Neural progenitor cell (in vitro differentiated cells): Measurements from ENCODE around the gene FAM131B. TPM values are rescaled to one million over a fixed set of nuclear protein-coding genes. Genes with fewer than 3 reads are reported as not detected.

Experiments used
- DNase-seq: peaks from one replicate; pipeline ENCODE4 v3.0.0-alpha.2; 2016; ENCODE audit warnings: low spot score
- H2AFZ ChIP-seq: fragments of 200-600 bp; sonication (generic); replicated peaks from 2 replicates; pipeline ENCODE4 v1.6.1; 2016; ENCODE audit warnings: antibody characterized with exemption
- H3F3A ChIP-seq: fragments of 200-600 bp; sonication (generic); 2 replicates; pipeline ENCODE4 v1.6.1; 2016; ENCODE audit warnings: antibody characterized with exemption, low read depth
- H3K27ac ChIP-seq: fragments of 200-600 bp; sonication (generic); 2 replicates; pipeline ENCODE4 v1.5.1; 2016; ENCODE audit warnings: mild to moderate bottlenecking
- H3K27me3 ChIP-seq: fragments of 200-600 bp; sonication (generic); 2 replicates; pipeline ENCODE4 v1.6.1; 2016; ENCODE audit warnings: mild to moderate bottlenecking, moderate library complexity
- H3K36me3 ChIP-seq: fragments of 200-600 bp; sonication (generic); 2 replicates; pipeline ENCODE4 v1.5.1; 2016
- H3K4me1 ChIP-seq: fragments of 200-600 bp; sonication (generic); 2 replicates; pipeline ENCODE4 v1.6.1; 2016; ENCODE audit warnings: mixed run types
- H3K4me2 ChIP-seq: fragments of 200-600 bp; sonication (generic); 2 replicates; pipeline ENCODE4 v1.6.1; 2016
- H3K4me3 ChIP-seq: fragments of 200-600 bp; sonication (generic); 2 replicates; pipeline ENCODE4 v1.5.1; 2016
- H3K79me2 ChIP-seq: fragments of 200-600 bp; sonication (generic); 2 replicates; pipeline ENCODE4 v1.6.1; 2016; ENCODE audit warnings: low read depth
- H3K9ac ChIP-seq: fragments of 200-600 bp; sonication (generic); 2 replicates; pipeline ENCODE4 v1.6.1; 2016
- H3K9me3 ChIP-seq: fragments of 200-600 bp; sonication (generic); 2 replicates; pipeline ENCODE4 v1.5.1; 2016; ENCODE audit warnings: low read depth
- H4K20me1 ChIP-seq: fragments of 200-600 bp; sonication (generic); 2 replicates; pipeline ENCODE4 v1.6.1; 2016; ENCODE audit warnings: low read depth
- H3K27ac Mint-ChIP-seq: 3 replicates; pipeline ENCODE4 v1.8.0; 2021; ENCODE audit warnings: mixed read lengths
- H3K27me3 Mint-ChIP-seq: 2 replicates; pipeline ENCODE4 v1.8.0; 2022; ENCODE audit warnings: low read depth, mild to moderate bottlenecking, inconsistent platforms, moderate library complexity, mixed read lengths; ENCODE audit not compliant: insufficient read depth
- H3K36me3 Mint-ChIP-seq: 3 replicates; pipeline ENCODE4 v1.8.0; 2021; ENCODE audit warnings: mixed read lengths
- H3K4me1 Mint-ChIP-seq: 3 replicates; pipeline ENCODE4 v1.8.0; 2021; ENCODE audit warnings: mixed read lengths
- H3K4me3 Mint-ChIP-seq: 3 replicates; pipeline ENCODE4 v1.8.0; 2021; ENCODE audit warnings: mild to moderate bottlenecking, moderate library complexity, mixed read lengths
- H3K9me3 Mint-ChIP-seq: 3 replicates; pipeline ENCODE4 v1.8.0; 2020; ENCODE audit warnings: mixed read lengths
- EZH2 ChIP-seq: fragments of 200-600 bp; sonication (generic); IDR thresholded peaks from 2 replicates; pipeline ENCODE4 v1.6.1; 2017; ENCODE audit warnings: antibody characterized with exemption, mild to moderate bottlenecking, moderate library complexity
- EZH2phosphoT487 ChIP-seq: fragments of 200-600 bp; sonication (generic); IDR thresholded peaks from 2 replicates; pipeline ENCODE4 v1.6.1; 2017; ENCODE audit warnings: antibody characterized with exemption
- total RNA-seq: library from RNA; depleted of rRNA; stranded (reverse); fragments of >200 nt; gene quantifications from 2 replicates; pipeline ENCODE4 v1.2.3, GENCODE V29; 2015; ENCODE audit warnings: low replicate concordance
- TF ChIP-seq, protein P1 (sequence below): fragments of 200-600 bp; sonication (generic); IDR thresholded peaks from 2 replicates; pipeline ENCODE4 v1.5.1; 2017; ENCODE audit warnings: antibody characterized with exemption, mild to moderate bottlenecking

The FAM131B gene
- total RNA-seq, 1 donor from 2014 or later = 20.1 TPM

- Histone ChIP-seq H3K4me1 (peaks cover 1% of the 10 kb centered on the region), H3K4me3 (no peak overlapping the region)
- TF ChIP-seq EZH2phosphoT487 = no peak
- TF ChIP-seq, protein P1, sequence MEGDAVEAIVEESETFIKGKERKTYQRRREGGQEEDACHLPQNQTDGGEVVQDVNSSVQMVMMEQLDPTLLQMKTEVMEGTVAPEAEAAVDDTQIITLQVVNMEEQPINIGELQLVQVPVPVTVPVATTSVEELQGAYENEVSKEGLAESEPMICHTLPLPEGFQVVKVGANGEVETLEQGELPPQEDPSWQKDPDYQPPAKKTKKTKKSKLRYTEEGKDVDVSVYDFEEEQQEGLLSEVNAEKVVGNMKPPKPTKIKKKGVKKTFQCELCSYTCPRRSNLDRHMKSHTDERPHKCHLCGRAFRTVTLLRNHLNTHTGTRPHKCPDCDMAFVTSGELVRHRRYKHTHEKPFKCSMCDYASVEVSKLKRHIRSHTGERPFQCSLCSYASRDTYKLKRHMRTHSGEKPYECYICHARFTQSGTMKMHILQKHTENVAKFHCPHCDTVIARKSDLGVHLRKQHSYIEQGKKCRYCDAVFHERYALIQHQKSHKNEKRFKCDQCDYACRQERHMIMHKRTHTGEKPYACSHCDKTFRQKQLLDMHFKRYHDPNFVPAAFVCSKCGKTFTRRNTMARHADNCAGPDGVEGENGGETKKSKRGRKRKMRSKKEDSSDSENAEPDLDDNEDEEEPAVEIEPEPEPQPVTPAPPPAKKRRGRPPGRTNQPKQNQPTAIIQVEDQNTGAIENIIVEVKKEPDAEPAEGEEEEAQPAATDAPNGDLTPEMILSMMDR = peak; percentile 30
Observed at GRCh38 chr7:143387156-143387975, 24.9 kb upstream of the FAM131B start.

DNA sequence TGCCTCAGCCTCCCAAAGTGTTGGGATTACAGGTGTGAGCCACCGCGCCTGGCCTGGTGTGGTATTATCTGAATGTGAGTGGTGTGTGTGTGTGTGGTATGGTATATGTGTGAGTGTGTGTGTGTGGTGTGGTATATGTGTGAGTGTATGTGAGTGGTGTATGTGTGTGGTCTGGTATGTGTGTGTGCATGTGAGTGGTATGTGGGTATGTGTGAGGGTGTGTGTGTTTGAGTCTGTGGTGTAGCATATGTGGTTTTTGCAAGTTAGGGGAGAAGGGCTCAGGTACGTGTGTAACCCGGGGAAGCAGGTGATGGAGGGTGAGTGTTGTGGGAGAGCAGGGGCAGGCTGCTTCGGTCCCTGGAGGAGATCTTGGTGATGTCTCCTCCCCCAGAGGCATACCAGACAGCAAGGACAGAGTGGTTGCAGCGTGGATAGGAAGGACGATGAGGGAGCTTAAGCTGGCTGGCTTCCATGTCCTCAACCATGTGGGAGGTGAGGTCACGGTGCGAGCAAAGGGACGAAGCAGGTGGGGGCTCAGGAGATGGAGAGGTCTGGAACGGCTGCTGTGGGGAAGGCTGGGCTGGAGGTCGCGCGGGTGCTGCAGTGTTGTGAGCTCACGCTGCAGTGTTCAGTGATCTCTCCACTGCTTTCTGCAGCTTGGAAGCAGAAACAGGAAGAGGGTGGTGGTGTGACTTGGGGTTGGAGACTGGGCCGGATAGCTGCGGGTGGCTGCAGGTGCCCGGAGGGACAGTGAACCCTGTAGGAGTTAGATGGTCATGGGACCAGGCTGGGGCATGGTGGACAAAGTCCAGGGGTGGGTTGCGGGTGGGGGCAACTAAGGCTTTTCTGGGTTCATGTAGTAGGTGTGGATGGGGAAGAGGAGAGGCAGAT is 23.6 kb upstream of the FAM131B start:
- Histone ChIP-seq H3K4me2 (no peak overlapping the region), H2AFZ (no peak overlapping the region), H3K79me2 (peaks cover 45% of the 10 kb centered on the region), H3K4me3 (no peak overlapping the region), H3K9ac (no peak overlapping the region), H3K9me3 (no peaks in the 10 kb centered on the region), H3F3A (no peaks in the 10 kb centered on the region), H4K20me1 (peaks cover 66% of the 10 kb centered on the region), H3K4me1 (peaks cover 5% of the 10 kb centered on the region), H3K36me3 (no peaks in the 10 kb centered on the region), H3K27ac (no peak overlapping the region), H3K27me3 (no peaks in the 10 kb centered on the region)
- no peaks in the 10 kb centered on the region for H3K9me3 Mint-ChIP-seq
- TF ChIP-seq EZH2 (no peak), EZH2phosphoT487 (no peak)
- TF ChIP-seq, protein P1 = no peak
- H3K36me3 Mint-ChIP-seq = peaks cover 12% of the 10 kb centered on the region
- H3K27ac Mint-ChIP-seq = no peak overlapping the region
- peaks cover 8% of the 10 kb centered on the region for H3K4me1 Mint-ChIP-seq
- peaks cover 4% of the 10 kb centered on the region for H3K27me3 Mint-ChIP-seq
- DNase-seq = no peak
- H3K4me3 Mint-ChIP-seq = no peak overlapping the region

More at GRCh38 chr7:143387156-143387975, 24.9 kb upstream of the FAM131B start:
- Histone ChIP-seq H2AFZ (no peak overlapping the region), H3K27ac (no peak overlapping the region), H3K9me3 (no peaks in the 10 kb centered on the region), H3F3A (no peaks in the 10 kb centered on the region), H3K9ac (no peak overlapping the region), H3K4me2 (no peak overlapping the region), H3K79me2 (peaks cover 34% of the 10 kb centered on the region), H3K27me3 (no peaks in the 10 kb centered on the region), H4K20me1 (peaks cover 59% of the 10 kb centered on the region), H3K36me3 (no peaks in the 10 kb centered on the region)
- DNase-seq = peak; percentile 31
- H3K27ac Mint-ChIP-seq = no peak overlapping the region
- H3K4me3 Mint-ChIP-seq = no peak overlapping the region
- no peaks in the 10 kb centered on the region for H3K9me3 Mint-ChIP-seq
- H3K36me3 Mint-ChIP-seq = peaks cover 15% of the 10 kb centered on the region
- peaks cover 4% of the 10 kb centered on the region for H3K27me3 Mint-ChIP-seq
- H3K4me1 Mint-ChIP-seq = peaks cover 8% of the 10 kb centered on the region

DNA sequence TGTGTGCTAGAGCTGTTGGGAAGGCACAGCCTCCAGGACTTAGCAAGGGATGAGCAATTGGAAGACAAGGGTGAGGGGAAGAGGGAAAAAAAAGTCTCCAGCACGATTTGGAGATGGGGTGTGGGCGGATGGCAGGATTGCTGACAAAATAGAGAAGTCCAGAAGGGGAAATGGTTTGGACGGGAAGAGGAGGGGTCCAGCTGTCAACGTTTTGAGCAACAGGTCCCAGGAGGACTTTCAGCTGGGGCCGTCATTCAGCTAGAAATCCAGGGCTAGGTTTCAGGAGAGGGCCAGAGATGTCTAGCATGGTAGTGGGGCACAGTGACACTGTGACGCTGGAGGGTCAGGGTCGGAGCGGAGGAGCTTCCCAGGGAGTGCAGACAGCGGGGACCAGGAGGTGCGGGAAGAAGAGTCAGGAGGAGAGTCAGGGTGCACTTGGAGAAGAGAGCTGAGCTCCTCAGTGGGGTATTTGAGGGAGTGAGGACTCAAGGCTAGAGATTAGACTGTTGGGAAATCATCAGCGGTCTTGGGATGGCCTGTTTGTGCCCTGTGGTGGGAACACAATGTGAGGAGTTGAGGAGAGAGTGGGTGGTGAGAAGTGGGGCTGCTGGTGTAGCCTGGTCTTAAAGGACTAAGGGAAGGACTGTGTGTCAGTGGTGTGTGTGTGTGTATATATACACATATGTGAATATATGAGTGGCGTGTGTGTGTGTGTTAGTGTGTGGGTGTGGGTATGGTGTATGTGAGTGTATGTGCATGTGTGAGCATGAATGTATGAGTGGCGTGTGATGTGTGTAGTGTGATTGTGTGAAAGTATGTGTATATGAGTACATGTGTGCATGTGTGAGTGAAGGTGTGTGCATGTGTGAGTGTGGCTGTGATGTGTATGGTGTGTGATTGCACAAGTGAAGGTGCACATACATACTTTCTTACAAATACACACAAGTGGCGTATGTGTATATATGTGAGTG is 22.4 kb upstream of the FAM131B start:
- Mint-ChIP-seq H3K27ac (no peak overlapping the region), H3K27me3 (peaks cover 4% of the 10 kb centered on the region), H3K36me3 (peaks cover 9% of the 10 kb centered on the region), H3K9me3 (no peaks in the 10 kb centered on the region), H3K4me3 (no peak overlapping the region), H3K4me1 (peaks cover 9% of the 10 kb centered on the region)
- no peak overlapping the region for H3K4me2 ChIP-seq
- no peak overlapping the region for H3K4me3 ChIP-seq
- H3K36me3 ChIP-seq = no peaks in the 10 kb centered on the region
- no peaks in the 10 kb centered on the region for H3K27me3 ChIP-seq
- TF ChIP-seq EZH2 (no peak), EZH2phosphoT487 (no peak)
- TF ChIP-seq, protein P1 = no peak
- H3K9me3 ChIP-seq = no peaks in the 10 kb centered on the region
- H3K4me1 ChIP-seq = peaks cover 6% of the 10 kb centered on the region
- H3F3A ChIP-seq = peaks cover 6% of the 10 kb centered on the region
- peaks cover 45% of the 10 kb centered on the region for H3K79me2 ChIP-seq
- DNase-seq = no peak
- H3K9ac ChIP-seq = no peak overlapping the region
- peaks cover 59% of the 10 kb centered on the region for H4K20me1 ChIP-seq
- no peak overlapping the region for H2AFZ ChIP-seq
- no peak overlapping the region for H3K27ac ChIP-seq
